ENCODE data around the gene ALG12.

Gene ALG12

GRCh38 chr22:49943405-49943765 is 25.1 kb upstream of the ALG12 start:
- no peak overlapping the region for H4K12ac ChIP-seq (ENCODE audit: low read depth, low read length)
- no peak overlapping the region for H3K23ac ChIP-seq (ENCODE audit: low read length)
- H2AK5ac ChIP-seq (ENCODE audit: low read length), result peak overlapping the region; percentile 64
- H4K8ac ChIP-seq (ENCODE audit: low read depth, low read length), result no peak overlapping the region
- peak overlapping the region; percentile 65 for H2BK120ac ChIP-seq (ENCODE audit: insufficient read depth, low read length, poor library complexity)
- H3K18ac ChIP-seq (ENCODE audit: low read length), result no peak overlapping the region
- H3K4me2 ChIP-seq (ENCODE audit: low read length), result no peak overlapping the region
- H3K79me2 ChIP-seq (ENCODE audit: control insufficient read depth, insufficient read depth, low read length, poor library complexity), result peaks cover 4% of the 10 kb centered on the region
- H3K14ac ChIP-seq (ENCODE audit: low read length), result peak overlapping the region; percentile 49
- H3K27ac ChIP-seq (ENCODE audit: low read depth, low read length), result no peak overlapping the region
- no peak overlapping the region for H3K4me3 ChIP-seq (ENCODE audit: low read depth, low read length)
- no peak for DNase-seq
- no peak overlapping the region for H2AFZ ChIP-seq (ENCODE audit: insufficient read depth, low read length, poor library complexity)
- no peaks in the 10 kb centered on the region for H3K27me3 ChIP-seq (ENCODE audit: insufficient read depth, low read length)
- peaks cover 26 to 31% of the 10 kb centered on the region in 2 experiments for H3K4me1 ChIP-seq (ENCODE audit: control insufficient read depth in 1 of 2, insufficient read depth in 2 of 2, low read length in 2 of 2)
- no CpG with 5 or more reads among the region's 11 CpGs for WGBS (ENCODE audit: extremely low coverage, insufficient coverage, insufficient read length)
- H3K79me1 ChIP-seq (ENCODE audit: low read length), result peaks cover 31% of the 10 kb centered on the region
- peak overlapping the region; percentile 71 for H4K91ac ChIP-seq (ENCODE audit: low read depth, low read length)
- H3K36me3 ChIP-seq (ENCODE audit: control insufficient read depth in 1 of 2, insufficient read depth in 2 of 2, low read length in 2 of 2), result no peaks in the 10 kb centered on the region
- H3K4ac ChIP-seq (ENCODE audit: low read depth, low read length), result no peak overlapping the region
- H3K9ac ChIP-seq (ENCODE audit: low read length), result no peak overlapping the region
- H2BK12ac ChIP-seq (ENCODE audit: low read length), result no peak overlapping the region
- no peak overlapping the region for H2BK5ac ChIP-seq (ENCODE audit: low read depth, low read length, poor library complexity)
- H3K9me3 ChIP-seq (ENCODE audit: insufficient read depth, low read depth, low read length), result no peaks in the 10 kb centered on the region

DNA sequence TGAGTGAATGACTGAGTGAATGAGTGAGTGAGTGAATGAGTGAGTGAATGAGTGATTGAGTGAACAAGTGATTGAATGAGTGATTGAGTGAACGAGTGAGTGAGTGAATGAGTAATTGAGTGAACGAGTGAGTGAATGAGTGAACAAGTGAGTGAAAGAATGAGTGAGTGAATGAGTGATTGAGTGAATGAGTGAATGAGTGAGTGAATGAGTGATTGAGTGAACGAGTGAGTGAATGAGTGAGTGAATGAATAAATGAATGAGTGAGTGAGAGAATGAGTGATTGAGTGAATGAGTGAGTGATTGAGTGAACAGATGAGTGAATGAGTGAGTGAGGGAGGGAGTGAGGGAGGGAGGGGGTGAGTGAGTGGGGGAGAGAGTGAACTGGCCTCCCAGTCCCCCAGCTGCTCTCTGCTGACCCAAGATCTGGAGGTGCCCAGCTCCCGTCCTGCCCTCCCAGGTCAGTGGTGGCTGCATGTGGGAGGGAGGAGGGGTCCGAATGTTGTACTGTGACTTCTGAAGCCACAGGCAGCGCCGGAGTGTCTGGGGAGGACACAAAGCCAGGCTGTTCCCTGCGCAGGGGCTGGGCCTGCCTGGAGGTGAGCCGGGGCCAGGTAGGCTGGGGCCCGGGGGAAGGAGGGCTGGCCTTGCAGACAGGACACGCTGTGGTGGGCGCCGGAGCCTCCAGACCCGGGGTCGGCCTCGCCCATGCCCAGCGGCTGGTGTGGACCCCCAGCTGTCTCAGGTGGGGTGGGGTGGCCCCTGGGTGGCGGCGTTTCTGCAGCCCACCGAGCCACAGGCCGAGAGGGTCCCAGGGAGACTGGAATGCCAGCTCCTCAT is 24.5 kb upstream of the ALG12 start:
- peak overlapping the region; percentile 49 for H3K14ac ChIP-seq (ENCODE audit: low read length)
- H3K4ac ChIP-seq (ENCODE audit: low read depth, low read length), result no peak overlapping the region
- peak overlapping the region; percentile 68 for H2BK12ac ChIP-seq (ENCODE audit: low read length)
- peak overlapping the region; percentile 38 for H2BK5ac ChIP-seq (ENCODE audit: low read depth, low read length, poor library complexity)
- H4K8ac ChIP-seq (ENCODE audit: low read depth, low read length), result peak overlapping the region; percentile 50
- H3K27ac ChIP-seq (ENCODE audit: low read depth, low read length), result no peak overlapping the region
- peak overlapping the region; percentile 65 for H2BK120ac ChIP-seq (ENCODE audit: insufficient read depth, low read length, poor library complexity)
- H2AK5ac ChIP-seq (ENCODE audit: low read length), result peak overlapping the region; percentile 64
- H2AFZ ChIP-seq (ENCODE audit: insufficient read depth, low read length, poor library complexity), result no peak overlapping the region
- H3K18ac ChIP-seq (ENCODE audit: low read length), result peak overlapping the region; percentile 33
- no peak overlapping the region for H3K4me2 ChIP-seq (ENCODE audit: low read length)
- H3K9ac ChIP-seq (ENCODE audit: low read length), result no peak overlapping the region
- H3K27me3 ChIP-seq (ENCODE audit: insufficient read depth, low read length), result no peaks in the 10 kb centered on the region
- DNase-seq, result no peak
- no peak overlapping the region for H3K4me3 ChIP-seq (ENCODE audit: low read depth, low read length)
- H3K9me3 ChIP-seq (ENCODE audit: insufficient read depth, low read depth, low read length), result no peaks in the 10 kb centered on the region
- H3K36me3 ChIP-seq (ENCODE audit: control insufficient read depth in 1 of 2, insufficient read depth in 2 of 2, low read length in 2 of 2), result no peaks in the 10 kb centered on the region
- H3K4me1 ChIP-seq (ENCODE audit: control insufficient read depth in 1 of 2, insufficient read depth in 2 of 2, low read length in 2 of 2), result peaks cover 25 to 26% of the 10 kb centered on the region in 2 experiments
- H4K12ac ChIP-seq (ENCODE audit: low read depth, low read length), result no peak overlapping the region
- WGBS (ENCODE audit: extremely low coverage, insufficient coverage, insufficient read length), result 100% methylated on average over 3 of the region's 21 CpGs
- peaks cover 32% of the 10 kb centered on the region for H3K79me1 ChIP-seq (ENCODE audit: low read length)
- H3K23ac ChIP-seq (ENCODE audit: low read length), result no peak overlapping the region
- peaks cover 4% of the 10 kb centered on the region for H3K79me2 ChIP-seq (ENCODE audit: control insufficient read depth, insufficient read depth, low read length, poor library complexity)
- peak overlapping the region; percentile 71 for H4K91ac ChIP-seq (ENCODE audit: low read depth, low read length)

- Histone ChIP-seq H3K9me3 (ENCODE audit: insufficient read depth, low read depth, low read length) (no peaks in the 10 kb centered on the region), H2AK5ac (ENCODE audit: low read length) (peak overlapping the region; percentile 15), H3K79me2 (ENCODE audit: control insufficient read depth, insufficient read depth, low read length, poor library complexity) (peaks cover 3% of the 10 kb centered on the region), H3K18ac (ENCODE audit: low read length) (no peak overlapping the region), H4K8ac (ENCODE audit: low read depth, low read length) (no peak overlapping the region), H3K14ac (ENCODE audit: low read length) (no peak overlapping the region), H3K79me1 (ENCODE audit: low read length) (peaks cover 24% of the 10 kb centered on the region), H4K12ac (ENCODE audit: low read depth, low read length) (no peak overlapping the region), H4K91ac (ENCODE audit: low read depth, low read length) (no peak overlapping the region), H3K4ac (ENCODE audit: low read depth, low read length) (no peak overlapping the region), H3K4me1 (ENCODE audit: control insufficient read depth in 1 of 2, insufficient read depth in 2 of 2, low read length in 2 of 2) (peaks cover 19 to 22% of the 10 kb centered on the region in 2 experiments), H2BK120ac (ENCODE audit: insufficient read depth, low read length, poor library complexity) (no peak overlapping the region), H3K4me3 (ENCODE audit: low read depth, low read length) (no peak overlapping the region), H3K27ac (ENCODE audit: low read depth, low read length) (no peak overlapping the region), H3K4me2 (ENCODE audit: low read length) (no peak overlapping the region), H3K36me3 (ENCODE audit: control insufficient read depth in 1 of 2, insufficient read depth in 2 of 2, low read length in 2 of 2) (no peaks in the 10 kb centered on the region), H2BK5ac (ENCODE audit: low read depth, low read length, poor library complexity) (no peak overlapping the region), H3K27me3 (ENCODE audit: insufficient read depth, low read length) (no peaks in the 10 kb centered on the region), H2AFZ (ENCODE audit: insufficient read depth, low read length, poor library complexity) (no peak overlapping the region), H3K23ac (ENCODE audit: low read length) (no peak overlapping the region), H2BK12ac (ENCODE audit: low read length) (no peak overlapping the region), H3K9ac (ENCODE audit: low read length) (no peak overlapping the region)
- DNase-seq, result no peak
- WGBS (ENCODE audit: extremely low coverage, insufficient coverage, insufficient read length), result no CpG with 5 or more reads among the region's 17 CpGs
Observed at GRCh38 chr22:49941507-49942316, 23.5 kb upstream of the ALG12 start.

DNA sequence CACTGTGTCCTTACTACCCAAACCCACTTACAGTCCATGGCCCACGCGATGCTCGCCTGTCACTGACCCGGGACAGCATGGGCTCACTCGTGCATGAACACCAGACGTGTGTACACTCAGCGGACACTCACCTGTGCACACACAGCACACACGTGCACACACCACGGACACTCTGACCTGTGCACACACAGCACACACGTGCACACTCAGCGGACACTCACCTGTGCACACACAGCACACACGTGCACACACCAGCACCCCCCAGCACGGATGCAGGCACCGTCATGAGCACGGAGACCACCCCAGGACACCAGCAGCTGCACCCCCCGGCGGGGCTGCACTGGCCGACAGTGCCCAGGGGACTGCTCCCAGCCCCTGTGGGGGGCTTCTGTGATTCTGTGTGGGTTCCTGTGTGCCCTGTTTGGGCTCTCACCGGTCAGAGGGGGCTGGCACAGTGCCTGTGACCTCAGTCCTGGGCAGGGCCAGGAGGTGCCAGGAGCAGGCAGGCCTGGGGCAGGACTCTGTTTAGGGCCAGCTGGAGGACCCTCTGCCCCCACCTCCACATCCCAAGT is 20.4 kb upstream of the ALG12 start:
- Histone ChIP-seq H3K79me1 (ENCODE audit: low read length) (peaks cover 13% of the 10 kb centered on the region), H3K27ac (ENCODE audit: low read depth, low read length) (no peak overlapping the region), H3K27me3 (ENCODE audit: insufficient read depth, low read length) (no peaks in the 10 kb centered on the region), H2BK120ac (ENCODE audit: insufficient read depth, low read length, poor library complexity) (no peak overlapping the region), H3K14ac (ENCODE audit: low read length) (no peak overlapping the region), H2AK5ac (ENCODE audit: low read length) (peak overlapping the region; percentile 50), H3K18ac (ENCODE audit: low read length) (no peak overlapping the region), H3K23ac (ENCODE audit: low read length) (no peak overlapping the region), H3K36me3 (ENCODE audit: control insufficient read depth in 1 of 2, insufficient read depth in 2 of 2, low read length in 2 of 2) (no peaks in the 10 kb centered on the region), H3K9me3 (ENCODE audit: insufficient read depth, low read depth, low read length) (no peaks in the 10 kb centered on the region), H3K4me3 (ENCODE audit: low read depth, low read length) (no peak overlapping the region), H4K8ac (ENCODE audit: low read depth, low read length) (no peak overlapping the region), H3K4ac (ENCODE audit: low read depth, low read length) (no peak overlapping the region), H2AFZ (ENCODE audit: insufficient read depth, low read length, poor library complexity) (no peak overlapping the region), H3K4me2 (ENCODE audit: low read length) (no peak overlapping the region), H3K4me1 (ENCODE audit: control insufficient read depth in 1 of 2, insufficient read depth in 2 of 2, low read length in 2 of 2) (peaks cover 15 to 18% of the 10 kb centered on the region in 2 experiments), H3K79me2 (ENCODE audit: control insufficient read depth, insufficient read depth, low read length, poor library complexity) (peaks cover 3% of the 10 kb centered on the region), H4K91ac (ENCODE audit: low read depth, low read length) (peak overlapping the region; percentile 52), H2BK12ac (ENCODE audit: low read length) (no peak overlapping the region), H3K9ac (ENCODE audit: low read length) (no peak overlapping the region), H4K12ac (ENCODE audit: low read depth, low read length) (no peak overlapping the region), H2BK5ac (ENCODE audit: low read depth, low read length, poor library complexity) (no peak overlapping the region)
- WGBS (ENCODE audit: extremely low coverage, insufficient coverage, insufficient read length), result no CpG with 5 or more reads among the region's 19 CpGs
- DNase-seq, result no peak
